Activated CD8-positive, alpha-beta T cell treated with anti-CD3 and anti-CD28 coated beads for 36 hours (primary cell): ENCODE results near the gene IGFBPL1. TPM values are rescaled to one million over a fixed set of nuclear protein-coding genes. Genes with fewer than 3 reads are reported as not detected.

Experiments
- ATAC-seq: fragments of 200-7000 bp; cut with Tn5 transposase; one replicate; pipeline ENCODE4 v1.10.0; 2021; ENCODE audit warnings: mild to moderate bottlenecking, moderate library complexity
- CTCF ChIA-PET: fragments of 350-600 bp; sonication (Branson Sonifier 250); formaldehyde crosslinking; loops from one replicate; lab custom pipeline; 2021; ENCODE audit warnings: antibody characterized with exemption; lab: Charles Lee
- POLR2A ChIA-PET: fragments of 350-600 bp; sonication (Branson Sonifier 250); formaldehyde crosslinking; loops from one replicate; lab custom pipeline; 2021; ENCODE audit warnings: antibody characterized with exemption; lab: Charles Lee
- DNase-seq: peaks from one replicate; pipeline ENCODE4 v3.0.0-alpha.2; 2020
- H3K27ac Mint-ChIP-seq: one replicate; pipeline ENCODE4 v1.8.0; 2021; ENCODE audit warnings: mild to moderate bottlenecking, mixed read lengths
- H3K27me3 Mint-ChIP-seq: one replicate; pipeline ENCODE4 v1.8.0; 2021; ENCODE audit warnings: mixed read lengths
- H3K36me3 Mint-ChIP-seq: one replicate; pipeline ENCODE4 v1.8.0; 2021; ENCODE audit warnings: low read depth, mixed read lengths
- H3K4me1 Mint-ChIP-seq: one replicate; pipeline ENCODE4 v1.8.0; 2021; ENCODE audit warnings: low read depth, mixed read lengths
- H3K4me3 Mint-ChIP-seq: one replicate; pipeline ENCODE4 v1.8.0; 2021; ENCODE audit warnings: mild to moderate bottlenecking, moderate library complexity, mixed read lengths
- H3K9me3 Mint-ChIP-seq: one replicate; pipeline ENCODE4 v1.8.0; 2021; ENCODE audit warnings: mixed read lengths
- intact Hi-C: fragments of 100-400 bp; cut with micrococcal nuclease; formaldehyde crosslinking; loops from one replicate; pipeline ENCODE4 v1.10.0; 2022
- total RNA-seq, 2 experiments: library from RNA; stranded (reverse); gene quantifications; one replicate each; pipeline ENCODE4 v1.2.3, GENCODE V29; 2021
- TF ChIP-seq, protein P1 (sequence below): fragments of 200-600 bp; IDR thresholded peaks from one replicate; pipeline ENCODE4 v1.8.0; 2022; ENCODE audit warnings: antibody characterized with exemption, mild to moderate bottlenecking

The IGFBPL1 gene
- total RNA-seq, 2 experiments from 2014 or later: not detected

DNA sequence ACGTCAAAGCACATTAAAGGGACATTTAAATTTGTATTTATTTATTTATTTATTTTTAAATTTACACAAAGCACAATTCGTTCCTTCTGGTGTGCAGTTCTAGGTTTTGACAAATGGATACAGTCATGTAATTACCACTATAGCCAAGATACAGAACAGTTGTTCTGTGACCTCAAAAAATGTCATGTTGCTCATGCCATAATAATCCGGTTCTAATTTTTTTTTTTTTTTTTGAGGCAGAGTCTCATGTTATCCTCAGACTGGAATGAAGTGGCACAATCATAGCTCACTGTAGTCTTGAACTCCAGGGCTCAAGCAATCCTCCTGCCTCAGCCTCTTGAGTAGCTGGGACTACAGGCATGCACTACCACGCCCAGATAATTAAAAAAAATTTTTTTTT, 7.8 kb downstream of the IGFBPL1 start:
- Mint-ChIP-seq H3K27me3 (peaks cover 6% of the 10 kb centered on the region), H3K4me3 (no peak overlapping the region), H3K36me3 (no peaks in the 10 kb centered on the region), H3K4me1 (no peaks in the 10 kb centered on the region), H3K9me3 (no peaks in the 10 kb centered on the region), H3K27ac (no peak overlapping the region)
- no peak for DNase-seq
- ChIA-PET CTCF (interaction anchor here (0.7 to 2.8 kb wide), 8 partner anchors 13 to 503 kb away, joined by 3 to 18 read pairs (median 4); partner anchors contain the start of gene ALDH1B1), POLR2A (no interaction called here)
- intact Hi-C loops: no loop called here
- ATAC-seq: no peak
- TF ChIP-seq, protein P1, sequence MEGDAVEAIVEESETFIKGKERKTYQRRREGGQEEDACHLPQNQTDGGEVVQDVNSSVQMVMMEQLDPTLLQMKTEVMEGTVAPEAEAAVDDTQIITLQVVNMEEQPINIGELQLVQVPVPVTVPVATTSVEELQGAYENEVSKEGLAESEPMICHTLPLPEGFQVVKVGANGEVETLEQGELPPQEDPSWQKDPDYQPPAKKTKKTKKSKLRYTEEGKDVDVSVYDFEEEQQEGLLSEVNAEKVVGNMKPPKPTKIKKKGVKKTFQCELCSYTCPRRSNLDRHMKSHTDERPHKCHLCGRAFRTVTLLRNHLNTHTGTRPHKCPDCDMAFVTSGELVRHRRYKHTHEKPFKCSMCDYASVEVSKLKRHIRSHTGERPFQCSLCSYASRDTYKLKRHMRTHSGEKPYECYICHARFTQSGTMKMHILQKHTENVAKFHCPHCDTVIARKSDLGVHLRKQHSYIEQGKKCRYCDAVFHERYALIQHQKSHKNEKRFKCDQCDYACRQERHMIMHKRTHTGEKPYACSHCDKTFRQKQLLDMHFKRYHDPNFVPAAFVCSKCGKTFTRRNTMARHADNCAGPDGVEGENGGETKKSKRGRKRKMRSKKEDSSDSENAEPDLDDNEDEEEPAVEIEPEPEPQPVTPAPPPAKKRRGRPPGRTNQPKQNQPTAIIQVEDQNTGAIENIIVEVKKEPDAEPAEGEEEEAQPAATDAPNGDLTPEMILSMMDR: no peak

DNA sequence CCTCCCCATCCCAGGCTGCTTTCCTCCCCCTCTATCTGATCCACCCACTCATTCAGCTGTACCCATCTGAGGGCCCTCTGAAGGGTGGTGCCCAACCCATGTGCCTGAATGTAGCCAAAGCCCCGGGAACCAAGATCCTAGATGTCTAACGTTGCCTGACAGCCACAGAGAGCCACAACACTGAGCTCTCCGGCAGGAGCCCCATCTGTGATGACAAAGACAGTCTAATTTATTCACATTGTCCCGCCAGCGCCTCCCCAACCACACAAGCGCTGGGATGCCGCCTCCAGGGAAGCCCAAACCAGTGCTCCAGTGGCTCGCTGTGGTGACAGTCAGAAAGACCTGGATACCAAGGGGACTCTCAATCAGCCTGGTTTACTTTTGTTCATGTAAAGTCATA, 8.4 kb downstream of the IGFBPL1 start:
- TF ChIP-seq, protein P1: no peak
- ChIA-PET CTCF (interaction anchor here (1.6 kb wide), 1 partner anchor 22 kb away, joined by 4 read pairs; no protein-coding TSS in a partner anchor), POLR2A (no interaction called here)
- Mint-ChIP-seq H3K4me3 (no peak overlapping the region), H3K27me3 (peaks cover 3% of the 10 kb centered on the region), H3K9me3 (no peaks in the 10 kb centered on the region), H3K27ac (no peak overlapping the region), H3K4me1 (no peaks in the 10 kb centered on the region), H3K36me3 (no peaks in the 10 kb centered on the region)
- intact Hi-C loops: no loop called here
- DNase-seq (no peak), ATAC-seq (no peak)

DNA sequence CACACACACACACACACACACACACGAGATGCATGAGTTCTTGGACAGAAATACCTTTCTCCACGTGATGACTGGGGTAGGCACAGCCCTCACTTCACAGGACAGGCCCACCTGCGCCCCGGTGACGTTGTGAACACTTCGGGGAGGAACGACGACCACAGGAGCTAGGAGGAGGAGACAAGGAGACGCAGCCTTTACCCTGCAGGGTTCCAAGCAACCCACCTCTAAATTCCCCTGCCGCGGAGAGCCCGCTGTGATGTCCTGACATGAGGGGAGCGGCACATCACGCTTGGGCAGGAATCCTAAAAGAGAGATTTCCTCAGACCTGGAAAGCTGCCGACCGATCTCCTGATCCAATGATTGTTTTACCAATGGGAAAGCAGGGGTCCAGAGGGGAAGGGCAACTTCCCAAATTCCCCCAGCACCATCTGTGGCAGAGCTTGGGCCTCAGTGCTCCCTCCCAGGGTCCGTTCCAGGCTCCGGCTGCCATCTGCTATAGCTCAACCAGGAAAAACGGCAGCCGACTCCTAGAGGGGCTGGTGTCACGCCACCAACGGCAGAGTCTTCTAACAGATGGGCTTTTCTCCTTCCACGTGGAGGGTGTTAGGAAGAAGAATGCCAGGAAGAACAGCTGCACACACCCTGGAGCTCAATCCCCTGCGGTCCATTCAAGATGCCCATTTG, 10.1 kb downstream of the IGFBPL1 start:
- no peaks in the 10 kb centered on the region for H3K9me3 Mint-ChIP-seq
- CTCF ChIA-PET: no interaction called here
- no peaks in the 10 kb centered on the region for H3K4me1 Mint-ChIP-seq
- no peak overlapping the region for H3K4me3 Mint-ChIP-seq
- H3K27ac Mint-ChIP-seq: no peak overlapping the region
- DNase-seq (no peak), ATAC-seq (no peak)
- TF ChIP-seq, protein P1: no peak
- peaks cover 3% of the 10 kb centered on the region for H3K27me3 Mint-ChIP-seq
- intact Hi-C loops: no loop called here
- POLR2A ChIA-PET: no interaction called here
- no peaks in the 10 kb centered on the region for H3K36me3 Mint-ChIP-seq

DNA sequence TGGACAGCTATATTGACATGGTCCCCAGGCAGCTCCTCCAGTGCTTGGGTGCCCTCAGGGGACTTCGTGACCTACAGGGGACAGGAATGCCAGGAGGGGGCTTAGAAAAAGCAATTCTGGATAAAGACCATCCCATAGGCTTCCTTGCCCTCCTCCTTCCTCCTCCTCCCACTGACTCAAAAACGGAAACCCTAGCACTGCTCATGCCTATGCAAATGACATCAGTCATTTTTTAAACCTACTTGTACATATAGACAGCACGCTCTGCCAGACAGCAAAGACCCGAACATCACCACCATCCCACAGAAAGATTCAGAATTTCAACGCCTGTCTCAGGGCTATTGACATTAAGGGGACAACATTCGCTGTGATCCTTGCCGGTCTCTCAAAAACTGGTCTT, 11.0 kb downstream of the IGFBPL1 start:
- H3K27ac Mint-ChIP-seq: no peak overlapping the region
- H3K4me3 Mint-ChIP-seq: no peak overlapping the region
- DNase-seq (no peak), ATAC-seq (no peak)
- POLR2A ChIA-PET: no interaction called here
- no peaks in the 10 kb centered on the region for H3K4me1 Mint-ChIP-seq
- intact Hi-C loops: no loop called here
- CTCF ChIA-PET: no interaction called here
- TF ChIP-seq, protein P1: no peak
- H3K36me3 Mint-ChIP-seq: no peaks in the 10 kb centered on the region
- H3K9me3 Mint-ChIP-seq: no peaks in the 10 kb centered on the region
- peaks cover 3% of the 10 kb centered on the region for H3K27me3 Mint-ChIP-seq

DNA sequence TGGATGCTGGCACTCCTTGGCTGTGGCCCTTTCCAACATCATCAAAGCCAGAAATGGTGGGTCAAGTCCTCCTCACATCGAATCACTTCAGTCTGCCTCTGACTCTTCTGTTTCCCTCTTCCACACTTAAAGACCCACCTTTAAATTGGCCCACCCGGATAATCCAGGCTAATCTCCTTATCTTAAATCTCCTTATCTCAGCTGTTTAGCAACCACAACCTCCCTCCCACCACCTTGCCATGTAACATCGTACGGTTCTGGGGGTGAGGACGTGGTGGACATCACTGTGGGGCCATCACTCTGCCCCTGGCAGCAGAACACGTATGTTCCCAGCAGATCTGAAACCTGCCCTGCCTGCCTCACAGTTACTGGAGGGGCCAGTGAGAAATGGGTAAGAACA, 11.5 kb downstream of the IGFBPL1 start:
- Mint-ChIP-seq H3K9me3 (no peaks in the 10 kb centered on the region), H3K27ac (no peak overlapping the region), H3K4me1 (no peaks in the 10 kb centered on the region), H3K4me3 (no peak overlapping the region), H3K27me3 (peaks cover 3% of the 10 kb centered on the region), H3K36me3 (no peaks in the 10 kb centered on the region)
- intact Hi-C loops: no loop called here
- TF ChIP-seq, protein P1: no peak
- CTCF ChIA-PET: no interaction called here
- ATAC-seq (no peak), DNase-seq (no peak)
- POLR2A ChIA-PET: no interaction called here
